Measurements from ENCODE around the gene DNMT3A. TPM values are rescaled to one million over a fixed set of nuclear protein-coding genes. Genes with fewer than 3 reads are reported as not detected.

Gene DNMT3A
- total and polyA plus RNA-seq, 2 donors from 2014 or later: 6.5 to 31.4 TPM

- Histone ChIP-seq H3K27me3 (ENCODE audit: control insufficient read depth, insufficient read depth, low read length) (no peaks in the 10 kb centered on the region), H3K4me3 (ENCODE audit: low read length in 3 of 3) (no peak overlapping the region), H3K4me1 (ENCODE audit: control insufficient read depth in 2 of 3, insufficient read depth in 2 of 3, low read depth in 1 of 3, low read length in 3 of 3) (peaks cover 0 to 14% (median 3%) of the 10 kb centered on the region in 3 donors), H3K9ac (ENCODE audit: low read length in 3 of 3) (no peak overlapping the region), H3K27ac (ENCODE audit: low read depth in 2 of 2, low read length in 2 of 2) (no peak overlapping the region), H3K9me3 (ENCODE audit: control insufficient read depth in 2 of 3, insufficient read depth in 1 of 3, low read length in 3 of 3) (peaks cover 0 to 10% (median 2%) of the 10 kb centered on the region in 3 donors), H3K36me3 (ENCODE audit: control insufficient read depth in 2 of 3, insufficient read depth in 3 of 3, low read length in 3 of 3) (peaks cover 0 to 9% (median 2%) of the 10 kb centered on the region in 3 donors)
- TF ChIP-seq CTCF (IDR thresholded peaks at IDR 0.05; ENCODE audit: borderline replicate concordance, extremely low read depth, insufficient read depth): no peak
- DNase-seq: no peak
- intact Hi-C loops (cut with DNase I): no loop called here
- FAIRE-seq: no peak
Observed at GRCh38 chr2:25330937-25331336, 10.8 kb downstream of the DNMT3A start.

DNA sequence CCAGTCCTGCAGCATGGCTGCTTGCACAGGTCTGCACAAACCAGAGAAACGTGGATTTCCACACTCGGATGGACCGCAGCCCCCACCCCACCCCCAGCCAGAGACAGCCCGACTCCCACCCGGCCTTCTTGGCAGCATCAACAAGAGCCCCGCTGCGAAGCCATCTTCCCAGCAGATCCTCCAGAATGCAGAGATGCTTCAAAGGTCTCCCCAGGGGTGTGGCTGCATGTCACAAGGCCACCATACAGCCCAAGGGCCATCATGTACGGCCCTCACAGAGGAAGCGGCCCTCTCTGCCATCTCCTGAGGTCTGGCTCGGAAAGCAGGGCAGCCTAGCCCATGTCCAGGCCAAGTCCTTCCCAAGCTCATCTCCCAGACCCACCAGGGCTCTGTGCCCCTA is 11.5 kb downstream of the DNMT3A start:
- intact Hi-C loops (cut with DNase I): no loop called here
- no peak overlapping the region for H3K4me3 ChIP-seq (ENCODE audit: low read length in 3 of 3)
- DNase-seq: peak in 1 of 5 donors; percentile 61
- no peak for FAIRE-seq
- no peak overlapping the region for H3K9ac ChIP-seq (ENCODE audit: low read length in 3 of 3)
- peaks cover 0 to 14% (median 3%) of the 10 kb centered on the region in 3 donors for H3K4me1 ChIP-seq (ENCODE audit: control insufficient read depth in 2 of 3, insufficient read depth in 2 of 3, low read depth in 1 of 3, low read length in 3 of 3)
- no peak for TF ChIP-seq CTCF (IDR thresholded peaks at IDR 0.05; ENCODE audit: borderline replicate concordance, extremely low read depth, insufficient read depth)
- peaks cover 0 to 10% (median 2%) of the 10 kb centered on the region in 3 donors for H3K9me3 ChIP-seq (ENCODE audit: control insufficient read depth in 2 of 3, insufficient read depth in 1 of 3, low read length in 3 of 3)
- H3K27me3 ChIP-seq (ENCODE audit: control insufficient read depth, insufficient read depth, low read length): no peaks in the 10 kb centered on the region
- peaks cover 0 to 9% (median 2%) of the 10 kb centered on the region in 3 donors for H3K36me3 ChIP-seq (ENCODE audit: control insufficient read depth in 2 of 3, insufficient read depth in 3 of 3, low read length in 3 of 3)
- no peak overlapping the region for H3K27ac ChIP-seq (ENCODE audit: low read depth in 2 of 2, low read length in 2 of 2)

- Histone ChIP-seq H3K27me3 (ENCODE audit: control insufficient read depth, insufficient read depth, low read length) (no peaks in the 10 kb centered on the region), H3K9me3 (ENCODE audit: control insufficient read depth in 2 of 3, insufficient read depth in 1 of 3, low read length in 3 of 3) (peaks cover 0 to 10% (median 2%) of the 10 kb centered on the region in 3 donors), H3K27ac (ENCODE audit: low read depth in 2 of 2, low read length in 2 of 2) (no peak overlapping the region), H3K4me3 (ENCODE audit: low read length in 3 of 3) (no peak overlapping the region), H3K36me3 (ENCODE audit: control insufficient read depth in 2 of 3, insufficient read depth in 3 of 3, low read length in 3 of 3) (peaks cover 0 to 9% (median 4%) of the 10 kb centered on the region in 3 donors), H3K4me1 (ENCODE audit: control insufficient read depth in 2 of 3, insufficient read depth in 2 of 3, low read depth in 1 of 3, low read length in 3 of 3) (peaks cover 0 to 25% (median 19%) of the 10 kb centered on the region in 3 donors), H3K9ac (ENCODE audit: low read length in 3 of 3) (no peak overlapping the region)
- FAIRE-seq: no peak
- peak in 1 of 5 donors; percentile 54 for DNase-seq
- intact Hi-C loops (cut with DNase I): no loop called here
- TF ChIP-seq CTCF (IDR thresholded peaks at IDR 0.05; ENCODE audit: borderline replicate concordance, extremely low read depth, insufficient read depth): no peak
Observed at GRCh38 chr2:25328152-25329085, 13.3 kb downstream of the DNMT3A start.
